Ecto neural progenitor cell (in vitro differentiated cells): Measurements from ENCODE around the gene BICDL1.
A peak's percentile ranks its signal among the peaks of the same experiment; 100 is the strongest.

ENCODE experiments used
- DNase-seq: peaks from one replicate; pipeline ENCODE4 v3.0.0-alpha.2; 2018; ENCODE audit warnings: low spot score

BICDL1 gene

DNA sequence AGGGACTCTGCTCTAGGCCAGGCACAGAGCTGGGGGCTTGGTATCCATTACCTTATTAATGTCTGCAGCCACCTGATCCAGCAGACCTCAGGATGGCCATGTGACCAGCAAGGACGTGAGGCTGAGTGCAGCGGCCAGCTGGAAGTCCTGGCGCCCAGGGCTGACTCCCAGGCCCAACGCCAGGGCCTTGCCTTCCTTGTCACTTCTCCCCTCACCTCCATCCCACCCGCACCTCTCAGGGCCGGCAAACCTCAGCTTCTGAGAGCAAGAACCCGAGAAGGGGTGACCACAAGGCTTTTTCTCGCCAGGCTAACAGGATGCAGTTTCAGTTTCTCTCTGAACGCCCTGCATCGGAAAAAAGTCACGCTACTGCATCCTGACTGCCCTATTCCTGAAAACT, 112.1 kb downstream of the BICDL1 start:
- no peak for DNase-seq

DNA sequence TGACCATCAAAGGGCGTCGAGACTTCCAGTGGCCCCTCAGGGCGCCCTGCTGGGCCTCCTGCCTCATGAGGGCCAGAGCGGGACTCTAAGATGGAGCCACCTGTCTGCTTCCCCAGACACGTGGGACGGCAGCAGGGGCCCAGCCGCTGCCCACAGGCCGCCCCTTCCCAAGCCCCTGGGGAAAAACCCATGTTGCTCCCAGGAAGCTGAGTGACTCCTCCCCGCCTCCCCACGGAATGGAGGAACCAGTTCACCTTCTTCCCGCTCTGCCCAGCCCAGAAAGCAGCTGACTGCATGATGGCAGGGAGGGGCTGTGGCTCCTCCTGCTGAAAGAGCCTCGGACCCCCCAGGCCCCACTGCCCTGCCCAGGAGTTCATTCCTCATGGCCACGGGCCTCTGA, 112.6 kb downstream of the BICDL1 start:
- no peak for DNase-seq

DNA sequence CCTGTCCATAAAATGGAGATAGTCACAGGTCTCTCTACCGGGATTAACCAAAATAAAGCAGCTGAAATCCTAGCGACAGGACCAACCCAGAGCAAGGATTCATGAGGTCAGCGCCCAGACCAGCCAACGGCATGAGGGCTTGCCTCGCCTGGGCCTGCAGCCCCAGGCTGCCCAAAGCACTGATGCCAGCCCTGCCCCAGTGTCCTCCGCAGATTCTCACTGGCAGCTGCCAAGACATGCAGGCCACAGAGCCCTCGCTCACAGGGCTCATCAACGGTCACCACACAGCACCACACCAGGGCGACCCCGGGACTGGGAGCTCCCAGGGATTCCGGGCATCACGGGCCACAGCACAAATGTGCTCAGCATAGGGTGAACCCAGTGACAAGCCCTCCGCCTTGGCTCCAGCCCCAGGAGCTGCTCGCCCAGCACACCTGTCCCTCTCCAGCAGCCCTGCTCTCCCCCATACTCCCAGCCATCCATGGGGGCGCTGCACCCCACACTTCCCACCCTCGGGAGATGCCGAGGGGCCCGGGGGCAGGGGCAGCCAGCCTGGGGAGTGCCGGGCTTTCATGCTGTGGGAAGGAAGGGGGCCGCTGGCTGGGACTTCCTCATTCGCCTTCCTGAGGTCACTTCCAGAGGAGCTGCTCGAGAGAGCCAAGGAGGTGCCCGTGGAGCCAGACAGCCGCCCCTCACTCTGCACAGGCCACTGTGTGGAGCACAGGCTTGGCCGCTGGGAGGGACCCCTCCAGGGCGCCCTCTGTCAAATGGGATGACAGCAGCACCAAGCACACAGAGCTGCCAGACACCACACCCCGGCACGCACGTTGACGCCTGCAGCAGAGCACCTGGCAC, 113.4 kb downstream of the BICDL1 start:
- no peak for DNase-seq

DNA sequence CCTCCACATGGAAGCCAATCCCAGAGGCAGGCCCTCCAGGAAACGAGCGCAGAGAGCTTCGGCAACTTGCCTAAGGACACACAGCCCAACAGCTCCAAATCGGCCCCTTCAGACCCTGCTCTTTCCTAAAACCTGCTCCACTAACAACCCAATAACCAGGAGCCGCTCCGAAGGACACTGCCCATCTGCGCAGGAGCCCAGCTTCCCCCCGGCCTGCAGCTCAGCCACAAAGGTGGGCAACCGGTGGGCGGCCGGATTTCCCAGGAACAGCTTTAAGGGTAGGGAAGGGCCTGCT, 114.0 kb downstream of the BICDL1 start:
- no peak for DNase-seq

DNA sequence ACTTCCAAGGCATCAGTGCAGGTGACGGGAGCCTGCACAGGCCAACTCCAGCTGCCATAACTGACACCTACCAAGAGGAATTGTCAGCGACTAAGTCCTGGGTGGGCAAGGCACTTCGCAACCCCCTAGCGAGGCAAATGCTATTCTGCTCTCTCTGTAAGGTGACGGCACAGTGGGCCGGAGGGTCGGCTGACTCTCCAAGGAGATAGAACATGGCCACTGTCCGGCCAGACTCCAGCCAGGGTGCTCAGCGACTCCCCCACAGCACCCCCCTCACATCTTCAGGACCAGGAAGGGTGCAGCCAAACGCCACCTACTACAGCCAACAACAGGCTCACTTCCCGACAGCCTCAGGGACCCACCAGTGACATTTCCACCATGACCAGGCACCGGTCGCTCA, 114.3 kb downstream of the BICDL1 start:
- DNase-seq = no peak

DNA sequence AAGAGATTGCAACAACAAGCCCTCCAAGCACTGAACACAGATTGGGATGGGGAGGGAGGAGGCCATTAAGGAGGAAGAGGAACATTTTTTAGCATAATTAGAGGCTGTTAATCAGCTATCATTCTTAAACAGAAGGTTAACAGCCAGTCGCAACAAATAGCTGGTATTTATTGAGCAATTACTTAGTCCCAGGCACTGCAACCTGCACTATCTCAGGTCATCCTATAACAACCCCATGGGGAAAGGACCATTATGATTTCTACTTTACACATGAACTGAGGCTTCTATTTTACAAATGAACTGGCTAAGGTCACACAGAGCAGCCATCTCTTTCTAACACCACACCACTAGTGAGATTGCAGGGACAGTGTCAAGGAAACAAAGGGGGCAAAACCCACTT, 117.1 kb downstream of the BICDL1 start:
- DNase-seq = no peak

DNA sequence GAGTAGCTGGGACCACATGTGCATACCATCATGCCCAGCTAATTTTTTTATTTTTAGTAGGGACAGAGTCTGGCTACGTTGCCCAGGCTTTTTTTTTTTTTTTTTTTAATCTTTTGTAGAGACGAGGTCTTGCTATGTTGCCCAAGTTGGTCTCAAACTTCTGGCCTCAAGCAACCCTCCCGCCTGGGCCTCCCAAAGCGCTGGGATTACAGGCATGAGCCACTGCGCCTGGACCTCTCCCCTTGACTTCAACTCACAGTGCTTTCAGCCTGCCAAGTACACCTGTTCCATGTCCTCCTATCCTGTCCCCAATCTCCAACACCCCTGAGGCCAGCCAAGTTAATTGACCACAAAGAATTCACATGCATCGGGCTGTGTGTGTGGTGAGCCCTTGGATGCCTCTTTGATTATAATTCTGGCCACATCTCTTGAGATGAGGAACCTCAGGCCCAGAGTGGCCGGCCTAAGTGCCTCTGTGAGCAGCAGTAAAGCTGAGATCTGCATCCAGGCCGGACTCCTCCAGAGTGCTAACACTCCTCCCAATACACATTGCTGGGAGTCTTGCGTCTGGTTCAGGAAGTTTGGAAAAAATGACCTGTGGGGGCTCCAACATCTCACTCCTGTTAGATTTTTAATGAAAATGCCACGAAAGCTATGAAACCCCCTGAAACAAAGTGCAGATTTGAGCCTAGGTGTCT, 120.7 kb downstream of the BICDL1 start:
- no peak for DNase-seq

DNA sequence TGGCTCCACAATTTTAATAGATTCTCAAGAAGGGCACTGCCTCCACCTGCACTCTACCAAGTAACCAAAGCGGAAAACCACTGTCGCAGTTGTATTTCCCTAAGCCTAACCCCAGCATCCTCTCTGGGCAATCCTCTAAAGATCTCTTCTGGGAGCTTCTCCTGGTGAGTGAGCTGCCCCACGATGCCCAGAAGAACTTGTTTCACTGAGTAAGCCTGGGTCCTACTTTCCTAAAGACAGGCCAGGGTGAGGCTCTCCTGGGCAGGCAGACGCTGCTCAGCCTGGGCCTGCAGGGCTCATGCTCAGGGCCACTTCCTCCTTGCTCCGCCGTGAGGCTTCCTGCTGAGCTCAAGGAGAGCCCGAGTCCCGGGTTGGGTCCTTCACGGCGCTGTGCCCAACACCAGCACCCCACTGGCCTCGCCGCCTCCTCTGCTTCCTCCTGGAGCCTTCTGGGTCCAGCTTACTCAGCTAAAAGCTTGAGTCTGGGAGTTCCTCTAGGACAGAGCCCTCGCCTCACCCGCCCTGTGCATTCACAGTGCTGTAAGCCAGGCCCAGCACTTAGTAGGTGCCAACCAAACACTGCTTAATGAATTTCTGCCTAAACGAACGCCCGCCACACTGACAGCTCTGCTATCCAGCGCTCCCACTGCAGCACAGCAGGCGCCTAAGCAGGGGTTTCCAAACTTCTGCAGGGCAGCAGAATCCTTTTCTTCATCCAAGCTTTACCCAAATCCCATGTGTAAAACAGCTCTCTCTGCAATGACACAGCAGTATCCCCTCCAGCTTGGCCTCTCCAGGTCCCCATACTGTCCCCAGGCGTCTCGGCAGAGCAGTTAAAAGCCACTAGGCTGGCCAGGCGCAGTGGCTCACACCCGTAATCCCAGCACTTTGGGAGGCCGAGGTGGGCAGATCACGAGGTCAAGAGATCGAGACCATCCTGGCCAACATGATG, 121.8 kb downstream of the BICDL1 start:
- DNase-seq = no peak

DNA sequence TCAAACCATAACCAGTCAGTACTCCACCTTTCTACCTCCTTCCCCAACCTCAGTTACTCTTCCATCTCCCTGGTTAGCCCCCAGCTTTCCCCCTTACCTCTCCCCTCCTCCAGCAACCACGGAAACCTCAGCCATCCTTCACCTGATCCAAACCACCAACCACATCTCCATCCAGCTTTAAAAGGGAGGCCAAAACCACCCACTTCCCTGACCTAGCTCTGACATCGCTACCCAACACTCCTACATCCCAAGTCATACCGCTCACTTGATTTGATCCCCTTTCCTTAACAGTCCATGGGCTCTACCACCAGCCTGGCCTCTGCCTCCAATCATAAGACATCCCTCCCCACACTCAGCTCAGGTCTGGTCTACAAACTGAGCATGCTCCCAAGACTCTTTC, 126.0 kb downstream of the BICDL1 start:
- DNase-seq = no peak

DNA sequence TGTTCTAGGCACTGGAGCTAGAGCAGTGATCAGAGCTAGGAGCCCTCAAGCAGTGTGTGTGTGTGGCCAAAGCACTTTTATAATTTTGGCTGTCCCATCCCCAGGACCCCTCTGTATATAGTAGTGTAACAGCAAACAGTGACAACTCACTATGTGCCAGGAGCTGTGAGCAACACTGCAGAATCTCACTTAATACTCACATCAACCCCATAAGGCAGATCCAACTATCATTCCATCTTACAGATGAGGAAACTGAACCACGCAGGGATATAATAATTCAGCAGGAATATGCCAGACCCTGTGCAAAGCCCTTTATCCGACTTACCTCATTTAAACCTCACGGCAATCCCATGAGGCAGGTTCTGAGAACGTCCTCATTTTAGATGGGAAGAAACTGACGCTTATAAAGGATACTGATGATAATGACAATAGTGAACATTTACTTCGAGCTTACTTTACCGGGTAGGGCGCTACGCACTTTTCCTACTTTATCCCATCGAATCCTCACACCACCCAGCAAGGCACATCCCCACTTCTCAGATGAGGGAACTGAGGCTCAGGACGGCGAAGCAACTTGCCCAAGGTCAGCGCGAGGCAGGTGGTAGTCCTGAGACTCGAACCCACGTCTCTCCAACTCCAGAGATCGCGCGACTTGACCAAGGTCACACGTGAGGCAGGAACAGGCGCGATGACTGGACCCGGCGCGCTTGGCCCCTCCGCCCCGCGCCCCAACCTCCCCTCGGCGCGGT, 126.8 kb downstream of the BICDL1 start:
- DNase-seq = no peak

DNA sequence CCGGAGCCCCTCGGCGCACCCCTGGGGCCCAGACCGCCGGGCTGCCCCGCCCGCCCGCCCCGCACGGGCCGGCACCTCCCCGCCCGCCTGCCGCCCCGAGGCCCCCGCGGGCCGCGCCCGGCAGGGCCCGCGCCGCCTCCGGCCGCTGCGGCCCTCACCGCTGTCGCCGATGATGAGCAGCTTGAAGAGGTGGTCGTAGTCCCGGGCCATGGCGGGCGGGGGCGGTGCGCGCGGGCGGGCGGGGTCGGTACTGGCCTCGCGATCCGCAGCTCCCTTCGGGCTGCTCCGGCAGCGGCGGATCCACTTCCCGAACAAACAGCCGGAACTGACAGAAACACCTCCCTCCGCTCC, 127.4 kb downstream of the BICDL1 start, which contains the start of gene RAB35:
RAB35 (minus strand) TSS at position 313 of the 351 bp plus-strand sequence; CDS start at position 210, 103 bp downstream.
- no peak for DNase-seq

DNA sequence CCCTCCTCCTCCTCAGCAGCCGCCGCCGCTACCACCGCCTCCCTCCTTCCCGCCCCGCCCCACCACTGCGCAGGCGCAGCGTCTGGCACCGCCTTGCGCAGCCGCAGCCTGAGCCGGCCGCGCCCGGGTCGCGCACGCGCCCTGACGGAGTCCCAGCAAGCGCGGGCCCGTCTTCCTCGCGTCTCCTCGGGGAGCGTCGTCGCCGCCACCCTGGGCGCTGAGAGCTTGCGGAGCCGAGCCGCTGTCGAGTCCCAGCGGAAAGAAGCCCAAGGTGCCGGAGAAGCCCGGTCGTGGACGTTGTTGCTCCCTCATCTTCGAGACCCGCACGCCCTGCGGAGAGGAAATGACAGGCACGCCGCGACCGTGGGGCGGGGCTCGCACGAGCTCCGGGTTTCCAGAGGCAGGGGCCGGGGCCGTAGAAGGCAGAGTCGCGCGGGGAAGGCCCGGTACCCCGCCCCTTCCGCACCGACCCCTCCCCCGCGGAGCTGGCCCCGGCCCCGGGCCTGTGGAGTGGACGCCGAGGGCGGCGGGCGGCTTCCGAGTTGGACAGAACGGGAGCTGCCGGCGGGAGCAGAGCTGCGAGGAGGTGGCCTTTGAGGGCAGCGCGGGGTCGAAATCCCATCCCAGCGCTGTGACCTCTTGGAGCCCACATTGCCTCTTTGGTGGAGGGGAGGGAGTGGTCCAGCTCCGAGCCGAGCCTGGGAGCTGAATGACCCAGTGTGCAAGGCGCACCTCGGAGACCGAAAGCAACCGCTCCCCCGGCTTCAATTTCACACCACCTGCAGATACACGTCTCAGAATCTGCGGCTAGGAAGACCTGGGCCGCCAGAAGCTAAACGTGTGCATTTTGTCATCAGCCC, 128.0 kb downstream of the BICDL1 start:
- peak; percentile 100 for DNase-seq

DNA sequence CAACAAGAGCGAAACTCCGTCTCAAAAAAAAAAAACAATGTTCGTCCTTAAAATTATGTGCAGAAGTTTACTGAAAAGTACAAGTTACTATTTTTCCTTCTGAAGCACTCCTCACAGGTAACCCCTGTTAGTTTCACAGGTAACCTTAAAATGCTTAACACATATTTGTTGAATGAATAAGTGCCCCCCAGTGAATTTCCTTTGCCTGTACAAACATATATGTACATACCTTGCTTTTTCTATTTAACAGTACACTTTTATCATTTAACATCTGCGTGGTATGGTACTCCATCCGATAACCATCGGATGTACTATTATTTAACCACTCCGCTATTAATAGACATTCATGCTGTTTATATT, 128.9 kb downstream of the BICDL1 start:
- DNase-seq = no peak

DNA sequence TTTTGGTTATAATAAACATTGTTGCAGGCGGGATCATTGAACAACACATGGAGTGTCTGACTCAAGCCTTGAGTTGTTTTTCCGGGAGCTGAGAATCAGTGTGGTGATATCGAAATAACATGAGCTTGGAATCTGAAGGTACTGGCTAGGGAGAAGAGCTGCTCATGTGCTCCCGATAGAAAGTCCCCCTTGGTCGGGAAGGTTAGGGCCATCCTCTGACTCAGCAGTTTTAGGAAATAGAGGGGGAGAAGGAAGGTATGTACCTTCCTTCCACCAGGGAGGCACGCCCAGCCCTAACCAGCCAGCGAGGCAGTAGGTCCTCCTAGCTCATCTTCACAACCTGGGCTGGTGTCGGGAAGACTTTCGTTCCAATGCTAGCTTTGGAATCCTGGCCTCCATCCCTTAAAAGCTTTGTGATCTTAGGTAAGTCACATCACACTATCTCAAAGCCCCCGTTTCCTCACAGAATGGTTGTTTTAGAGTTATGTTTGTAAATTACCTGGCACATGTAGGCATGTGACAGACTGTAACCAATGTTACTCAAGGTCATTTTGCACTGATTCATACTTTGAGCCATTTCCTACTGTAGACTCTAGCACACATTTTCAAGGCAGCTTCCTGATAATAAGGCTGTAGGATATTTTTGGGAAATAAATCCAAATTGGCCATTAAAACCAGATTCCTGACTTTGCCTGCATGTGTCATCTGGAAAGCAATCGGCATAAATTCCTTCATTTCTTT, 129.5 kb downstream of the BICDL1 start:
- no peak for DNase-seq

DNA sequence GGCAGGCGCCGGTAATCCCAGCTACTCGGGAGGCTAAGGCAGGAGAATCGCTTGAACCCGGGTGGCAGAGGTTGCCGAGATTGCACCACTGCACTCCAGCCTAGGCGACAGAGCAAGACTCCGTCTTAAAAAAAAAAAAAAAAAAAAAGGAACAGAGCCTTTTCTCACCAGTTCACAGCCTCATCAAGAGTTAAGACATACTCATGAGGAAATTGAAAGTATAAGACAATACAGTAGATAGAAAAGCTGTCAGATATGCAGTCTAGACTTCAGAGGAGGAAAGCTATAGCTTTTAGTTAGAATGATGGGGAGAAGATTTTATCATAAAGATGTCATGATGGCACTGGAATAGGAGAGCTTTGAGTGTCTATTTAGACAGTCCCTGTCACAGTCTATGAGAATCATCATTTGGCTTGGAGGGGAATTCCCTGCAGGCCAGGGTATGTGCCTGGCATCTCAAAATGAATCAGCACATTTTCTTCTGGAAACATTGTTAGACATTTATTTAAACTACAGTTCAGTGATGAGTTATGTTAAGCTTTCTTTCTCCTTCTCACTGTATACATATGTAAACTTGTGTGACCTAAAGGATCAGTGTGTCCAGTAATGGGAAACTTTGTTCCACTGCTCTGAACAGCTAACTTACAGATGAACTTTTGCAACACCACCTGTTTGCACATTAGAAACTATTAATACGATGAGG, 130.4 kb downstream of the BICDL1 start:
- DNase-seq = no peak

DNA sequence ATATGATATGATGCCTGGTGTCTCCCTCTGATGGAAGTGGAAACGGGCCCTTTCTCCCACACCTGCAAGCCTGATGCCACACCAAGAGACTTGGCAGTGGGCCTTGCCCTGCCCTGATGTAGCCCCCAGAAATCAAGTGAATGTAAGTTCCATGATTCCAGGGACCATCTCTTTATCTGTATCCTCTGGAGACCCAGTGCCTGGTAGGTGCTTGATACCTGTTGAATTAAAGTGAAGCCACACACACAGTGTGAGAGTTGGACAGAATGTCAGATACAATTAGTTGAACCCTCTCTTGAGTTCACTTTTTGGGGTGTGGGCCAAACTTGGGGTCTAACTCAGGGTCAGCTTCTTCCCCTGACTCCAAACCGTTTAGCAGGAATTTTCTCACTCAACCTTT, 132.3 kb downstream of the BICDL1 start:
- DNase-seq = no peak

DNA sequence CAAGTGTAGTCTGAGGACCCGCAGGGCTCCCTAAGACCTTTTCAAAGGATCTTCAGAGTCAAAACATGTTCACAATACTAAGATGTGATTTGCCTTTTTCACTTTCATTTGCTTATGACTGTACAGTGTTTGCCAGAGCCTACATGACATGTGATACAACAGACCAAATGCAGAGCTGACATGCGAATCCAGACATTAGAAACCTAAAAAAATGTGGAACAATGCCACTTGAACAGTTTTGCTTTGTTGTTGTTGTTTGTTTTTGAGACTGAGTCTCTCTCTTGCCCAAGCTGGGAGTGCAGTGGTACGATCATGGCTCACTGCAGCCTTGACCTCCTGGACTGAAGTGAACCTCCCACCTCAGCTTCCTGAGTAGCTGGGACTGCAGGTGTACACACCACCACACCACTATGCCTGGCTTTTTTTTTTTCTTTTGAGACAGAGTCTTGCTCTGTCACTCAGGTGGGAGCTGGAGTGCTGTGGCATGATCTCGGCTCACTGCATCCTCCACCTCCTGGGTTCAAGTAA, 132.8 kb downstream of the BICDL1 start:
- no peak for DNase-seq

DNA sequence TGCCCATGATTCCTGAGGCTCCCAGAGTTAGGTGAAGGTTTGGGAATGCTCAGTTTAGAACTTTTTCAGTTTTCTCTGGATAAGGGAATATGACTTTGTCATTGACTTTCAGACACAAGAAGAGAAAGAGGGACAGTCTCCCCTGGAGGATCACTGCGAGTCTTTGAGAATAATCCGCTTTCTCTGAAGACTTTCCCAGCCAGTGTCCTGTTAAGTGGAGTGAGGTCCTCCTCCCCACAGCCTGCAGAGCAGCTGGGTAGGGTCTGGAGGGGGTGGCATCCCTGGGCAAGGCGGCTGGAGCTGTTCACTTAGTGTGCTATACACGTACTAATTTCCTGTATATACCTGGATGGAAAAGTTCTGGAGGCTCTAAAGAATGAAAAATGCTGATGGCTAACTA, 136.0 kb downstream of the BICDL1 start:
- DNase-seq = no peak
